Naive thymus-derived CD4-positive, alpha-beta T cell (primary cell): ENCODE results near the gene MCOLN2. TPM values are rescaled to one million over a fixed set of nuclear protein-coding genes. Genes with fewer than 3 reads are reported as not detected.

Source experiments
- ATAC-seq: fragments of 150-1000 bp; cut with Tn5 transposase; 2 replicates; pipeline ENCODE4 v1.10.0; 2021; ENCODE audit warnings: mild to moderate bottlenecking, moderate library complexity
- CTCF ChIA-PET: fragments of 350-600 bp; sonication (Branson Sonifier 250); formaldehyde crosslinking; loops from one replicate; lab custom pipeline; 2021; ENCODE audit warnings: antibody characterized with exemption; lab: Charles Lee
- POLR2A ChIA-PET: fragments of 350-600 bp; sonication (Branson Sonifier 250); formaldehyde crosslinking; loops from one replicate; lab custom pipeline; 2021; ENCODE audit warnings: antibody characterized with exemption, inconsistent platforms; lab: Charles Lee
- DNase-seq, 9 donors: peaks; one replicate each; pipeline versions ENCODE4 v3.0.0 to v3.0.0-alpha.2; 2020 to 2022; ENCODE audit warnings: mixed read lengths in 1 of 9
- H3K27ac ChIP-seq: one replicate; pipeline ENCODE4 v1.7.0; 2013; ENCODE audit warnings: mild to moderate bottlenecking, low read depth, low read length, moderate library complexity
- H3K27me3 ChIP-seq, 2 donors: one replicate each; pipeline ENCODE4 v1.7.0; 2013; ENCODE audit warnings: low read length in 2 of 2, mild to moderate bottlenecking in 2 of 2, moderate library complexity in 2 of 2; ENCODE audit not compliant: control insufficient read depth in 2 of 2, insufficient read depth in 2 of 2
- H3K36me3 ChIP-seq, 3 experiments: 1 replicate in 2 of 3; 2 replicates in 1 of 3; pipeline ENCODE4 v1.7.0; 2013; ENCODE audit warnings: low read length in 3 of 3, mild to moderate bottlenecking in 3 of 3, moderate library complexity in 1 of 3; ENCODE audit not compliant: insufficient read depth in 3 of 3, control insufficient read depth in 2 of 3
- H3K4me1 ChIP-seq, 2 donors: one replicate each; pipeline ENCODE4 v1.7.0; 2013; ENCODE audit warnings: low read length in 2 of 2, mild to moderate bottlenecking in 2 of 2, moderate library complexity in 1 of 2; ENCODE audit not compliant: control insufficient read depth in 2 of 2, insufficient read depth in 2 of 2
- H3K4me3 ChIP-seq: 2 replicates; pipeline ENCODE4 v1.7.0; 2013; ENCODE audit warnings: mild to moderate bottlenecking, low read length
- H3K9me3 ChIP-seq, 3 experiments: 1 replicate in 2 of 3; 2 replicates in 1 of 3; pipeline ENCODE4 v1.7.0; 2013; ENCODE audit warnings: low read length in 3 of 3; ENCODE audit not compliant: control insufficient read depth in 2 of 3
- H3K27ac Mint-ChIP-seq, 9 donors: one replicate each; pipeline ENCODE4 v1.8.0; 2020 to 2022; ENCODE audit warnings: mixed read lengths in 9 of 9, mild to moderate bottlenecking in 8 of 9, moderate library complexity in 5 of 9, inconsistent platforms in 2 of 9
- H3K27me3 Mint-ChIP-seq, 5 donors: one replicate each; pipeline ENCODE4 v1.8.0; 2021 to 2022; ENCODE audit warnings: mixed read lengths in 5 of 5, mild to moderate bottlenecking in 1 of 5
- H3K36me3 Mint-ChIP-seq, 5 donors: one replicate each; pipeline ENCODE4 v1.8.0; 2020 to 2022; ENCODE audit warnings: mixed read lengths in 5 of 5, mild to moderate bottlenecking in 3 of 5, inconsistent platforms in 1 of 5
- H3K4me1 Mint-ChIP-seq, 7 donors: one replicate each; pipeline ENCODE4 v1.8.0; 2020 to 2022; ENCODE audit warnings: mixed read lengths in 7 of 7, mild to moderate bottlenecking in 3 of 7, inconsistent platforms in 1 of 7
- H3K4me3 Mint-ChIP-seq, 10 donors: one replicate each; pipeline ENCODE4 v1.8.0; 2020 to 2022; ENCODE audit warnings: mild to moderate bottlenecking in 10 of 10, mixed read lengths in 10 of 10, moderate library complexity in 6 of 10, inconsistent platforms in 2 of 10
- H3K9me3 Mint-ChIP-seq, 11 donors: one replicate each; pipeline ENCODE4 v1.8.0; 2020 to 2022; ENCODE audit warnings: mixed read lengths in 11 of 11, mild to moderate bottlenecking in 4 of 11, inconsistent platforms in 1 of 11, moderate library complexity in 1 of 11
- intact Hi-C, 2 donors: fragments of 100-400 bp; cut with micrococcal nuclease; formaldehyde crosslinking; loops; one replicate each; pipeline ENCODE4 v1.15.1; 2023
- polyA plus RNA-seq, 2 donors: library from polyadenylated mRNA; unstranded; fragments of 300-500 nt; fragmentation: Illumina TruSeq; gene quantifications; one replicate each; pipeline ENCODE4 v1.2.3, GENCODE V29; 2021
- total RNA-seq, 6 experiments: library from RNA in 5 of 6; stranded (reverse) in 5 of 6; gene quantifications; 1 replicate in 5 of 6; 2 replicates in 1 of 6; pipeline ENCODE4 v1.2.3 and lab custom pipeline; 2021 to 2026

MCOLN2 gene
- 10 to 100 TPM in 2 of 5 experiments, 1 to 10 TPM in 3; 2.5 to 35.7 (median 3.1) TPM for total RNA-seq
- under 1 TPM in 1 of 2 donors, not detected in 1; 0.41 TPM for polyA plus RNA-seq
- 1.7 reads per million, percentile 7 among the genes with 10 or more reads in this experiment for total RNA-seq (lab: John Stamatoyannopoulos, UW)

DNA sequence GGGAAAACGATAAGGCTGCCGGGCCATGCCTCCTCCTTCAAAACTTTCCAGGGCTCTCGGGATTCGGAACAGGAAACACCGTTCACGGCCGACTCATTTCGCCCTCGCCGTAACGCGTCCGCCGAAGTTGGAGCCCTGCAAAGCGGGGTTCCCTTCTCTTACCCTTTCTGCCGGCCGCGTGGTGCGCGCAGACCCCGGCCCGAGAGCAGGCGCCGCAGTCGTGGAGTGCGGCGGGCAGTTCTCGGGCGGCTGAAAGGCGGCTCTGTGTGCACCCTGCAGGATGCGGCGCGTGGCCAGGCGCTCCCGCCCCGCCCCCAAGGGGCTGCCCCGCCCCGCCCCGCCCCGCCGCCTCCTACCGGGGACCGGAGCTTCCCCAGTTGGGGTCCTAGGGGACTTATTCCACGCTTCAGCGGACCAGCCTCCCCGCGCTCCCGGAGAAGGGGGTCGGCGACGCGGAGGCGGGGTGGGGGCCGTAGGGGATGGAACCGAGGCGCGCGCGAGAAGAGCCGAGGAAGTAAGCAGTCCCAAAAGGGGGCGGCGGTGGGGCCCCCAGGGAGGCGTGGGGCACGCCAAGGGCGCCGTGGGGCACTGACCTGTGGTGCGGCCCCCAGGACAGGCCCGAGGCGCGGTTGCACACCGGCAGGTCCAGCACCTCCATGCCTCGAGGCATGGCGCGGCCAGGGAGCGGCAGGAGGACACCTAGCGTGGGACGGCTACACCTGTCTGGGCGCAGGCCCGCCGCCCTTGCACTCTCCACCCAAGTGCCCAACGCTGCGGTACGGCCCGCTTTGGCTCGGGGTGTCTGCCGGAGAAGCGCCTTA lies at the start of gene MCOLN2:
MCOLN2 (minus strand) TSS at position 268 of the 821 bp plus-strand sequence; CDS start at position 27, 241 bp downstream.
- no peak within 1 kb of the TSS for H3K27ac ChIP-seq
- peak; percentile 89 for ATAC-seq
- Mint-ChIP-seq H3K36me3 (peaks cover 0 to 18% (median 0%) of the 10 kb centered on the region in 5 donors), H3K4me1 (peaks cover 13 to 57% (median 16%) of the 10 kb centered on the region in 7 donors), H3K27me3 (peaks cover 28 to 55% (median 35%) of the 10 kb centered on the region in 5 donors), H3K27ac (peak within 1 kb of the TSS in 4 of 9 donors; percentile 33 to 85 (median 66)), H3K9me3 (peaks cover 0 to 3% (median 0%) of the 10 kb centered on the region in 11 donors), H3K4me3 (peak within 1 kb of the TSS; percentile 80 to 95 (median 86))
- H3K27me3 ChIP-seq = peaks cover 0 to 13% of the 10 kb centered on the region in 2 donors
- peak; percentile 7 to 69 (median 37) for DNase-seq
- POLR2A ChIA-PET = no interaction called here
- no peaks in the 10 kb centered on the region for H3K36me3 ChIP-seq
- intact Hi-C loops = loop anchor here (1.0 to 10.0 kb wide), 12 partner anchors 24 to 422 kb away; partner anchors contain the start of genes BCL10 (in 2 of the 2), SYDE2 (in 2 of the 2), C1orf52 (in 1 of the 2) and CTBS (in 1 of the 2)
- peak within 1 kb of the TSS; percentile 77 for H3K4me3 ChIP-seq
- H3K4me1 ChIP-seq = peaks cover 17 to 26% of the 10 kb centered on the region in 2 donors
- CTCF ChIA-PET = interaction anchor here (1.3 kb wide), 1 partner anchor 52 kb away, joined by 4 read pairs; no protein-coding TSS in a partner anchor
- H3K9me3 ChIP-seq = no peaks in the 10 kb centered on the region

- no peaks in the 10 kb centered on the region for H3K36me3 ChIP-seq
- peaks cover 0 to 8% (median 0%) of the 10 kb centered on the region in 5 donors for H3K36me3 Mint-ChIP-seq
- no peak overlapping the region for H3K4me3 Mint-ChIP-seq
- no peak overlapping the region for H3K27ac ChIP-seq
- no peaks in the 10 kb centered on the region for H3K9me3 ChIP-seq
- H3K4me3 ChIP-seq = no peak overlapping the region
- H3K4me1 Mint-ChIP-seq = peaks cover 0 to 7% (median 4%) of the 10 kb centered on the region in 7 donors
- H3K9me3 Mint-ChIP-seq = no peaks in the 10 kb centered on the region
- DNase-seq (no peak), ATAC-seq (no peak)
- intact Hi-C loops = loop anchor here (10.0 kb wide), 2 partner anchors 258 to 538 kb away; partner anchors contain the start of genes GNG5 (in 1 of the 2) and SPATA1 (in 1 of the 2)
- peaks cover 0 to 6% of the 10 kb centered on the region in 2 donors for H3K27me3 ChIP-seq
- H3K27me3 Mint-ChIP-seq = peaks cover 40 to 69% (median 50%) of the 10 kb centered on the region in 5 donors
- POLR2A ChIA-PET = interaction anchor here (0.6 kb wide), 1 partner anchor 1496 kb away, joined by 3 read pairs; no protein-coding TSS in a partner anchor
- CTCF ChIA-PET = interaction anchor here (0.6 to 1.1 kb wide), 3 partner anchors 15 to 212 kb away, joined by 3 read pairs; no protein-coding TSS in a partner anchor
- H3K27ac Mint-ChIP-seq = no peak overlapping the region
- peaks cover 0 to 2% of the 10 kb centered on the region in 2 donors for H3K4me1 ChIP-seq
Observed at GRCh38 chr1:85042413-85042812, 45.5 kb upstream of the MCOLN2 start.

DNA sequence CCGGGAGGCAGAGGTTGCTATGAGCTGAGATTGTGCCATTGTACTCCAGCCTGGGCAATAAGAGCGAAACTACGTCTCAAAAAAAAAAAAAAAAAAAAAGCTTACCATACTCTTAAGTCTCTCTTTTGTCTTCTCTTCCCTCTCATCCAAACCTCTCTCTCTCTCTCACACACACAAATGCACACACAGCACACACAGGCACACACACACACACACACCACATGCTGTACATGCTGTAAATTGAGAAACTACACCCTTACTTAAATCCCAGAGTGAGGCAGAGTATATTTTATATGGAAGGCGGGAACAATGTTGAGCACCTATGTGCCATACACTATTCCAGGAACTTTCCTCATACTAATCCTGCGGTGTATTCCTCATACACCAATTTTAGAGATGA lies 44.9 kb upstream of the MCOLN2 start:
- no peaks in the 10 kb centered on the region for H3K9me3 ChIP-seq
- no peaks in the 10 kb centered on the region for H3K36me3 ChIP-seq
- ChIA-PET POLR2A (interaction anchor here (0.6 kb wide), 1 partner anchor 1496 kb away, joined by 3 read pairs; no protein-coding TSS in a partner anchor), CTCF (interaction anchor here (0.6 to 1.0 kb wide), 2 partner anchors 97 to 213 kb away, joined by 3 read pairs; no protein-coding TSS in a partner anchor)
- H3K4me1 ChIP-seq = no peaks in the 10 kb centered on the region
- H3K36me3 Mint-ChIP-seq = peaks cover 0 to 6% (median 0%) of the 10 kb centered on the region in 5 donors
- H3K27ac ChIP-seq = no peak overlapping the region
- DNase-seq (no peak), ATAC-seq (no peak)
- H3K9me3 Mint-ChIP-seq = no peaks in the 10 kb centered on the region
- no peak overlapping the region for H3K27ac Mint-ChIP-seq
- peaks cover 36 to 63% (median 46%) of the 10 kb centered on the region in 5 donors for H3K27me3 Mint-ChIP-seq
- H3K4me3 Mint-ChIP-seq = no peak overlapping the region
- H3K4me3 ChIP-seq = no peak overlapping the region
- peaks cover 0 to under 1% of the 10 kb centered on the region in 2 donors for H3K27me3 ChIP-seq
- intact Hi-C loops = loop anchor here (10.0 kb wide), 2 partner anchors 257 to 537 kb away; partner anchors contain the start of genes GNG5 (in 1 of the 2) and SPATA1 (in 1 of the 2)
- H3K4me1 Mint-ChIP-seq = peaks cover 0 to under 1% (median 0%) of the 10 kb centered on the region in 7 donors

GRCh38 chr1:85033221-85033620 lies 36.3 kb upstream of the MCOLN2 start:
- Mint-ChIP-seq H3K27me3 (peaks cover 0 to 25% (median 6%) of the 10 kb centered on the region in 5 donors), H3K4me1 (peaks cover 0 to 1% (median 0%) of the 10 kb centered on the region in 7 donors), H3K9me3 (no peaks in the 10 kb centered on the region), H3K4me3 (no peak overlapping the region), H3K36me3 (peaks cover 0 to 3% (median 0%) of the 10 kb centered on the region in 5 donors), H3K27ac (no peak overlapping the region)
- Histone ChIP-seq H3K4me3 (no peak overlapping the region), H3K27ac (no peak overlapping the region), H3K36me3 (no peaks in the 10 kb centered on the region), H3K27me3 (no peaks in the 10 kb centered on the region), H3K9me3 (no peaks in the 10 kb centered on the region), H3K4me1 (no peaks in the 10 kb centered on the region)
- ATAC-seq (no peak), DNase-seq (no peak)
- CTCF ChIA-PET = interaction anchor here (0.6 to 1.2 kb wide), 2 partner anchors 88 to 1360 kb away, joined by 3 to 6 read pairs; no protein-coding TSS in a partner anchor
- intact Hi-C loops = no loop called here
- POLR2A ChIA-PET = no interaction called here

DNA sequence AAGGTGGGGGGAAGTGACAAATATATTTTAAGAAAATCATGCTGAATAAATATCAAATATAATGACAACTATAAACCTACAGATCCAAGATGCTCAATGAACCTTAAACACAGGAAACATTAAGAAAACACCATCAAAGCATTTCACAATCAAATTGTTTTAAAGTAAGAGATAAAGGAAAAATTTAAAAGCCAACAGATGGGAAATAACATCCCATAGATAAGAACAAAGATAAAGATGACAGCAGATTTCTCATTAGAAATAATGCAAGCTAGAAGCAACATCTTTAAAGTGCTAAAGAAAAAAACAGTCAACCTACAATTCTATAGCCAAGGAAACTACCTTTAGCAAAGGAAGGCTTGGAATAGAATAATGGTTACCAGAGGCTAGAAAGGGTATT lies 33.6 kb upstream of the MCOLN2 start:
- Mint-ChIP-seq H3K9me3 (no peaks in the 10 kb centered on the region), H3K4me1 (peaks cover 7 to 13% (median 10%) of the 10 kb centered on the region in 7 donors), H3K36me3 (peaks cover 0 to 3% (median 0%) of the 10 kb centered on the region in 5 donors), H3K27ac (no peak overlapping the region), H3K27me3 (peaks cover 0 to 12% (median 0%) of the 10 kb centered on the region in 5 donors), H3K4me3 (no peak overlapping the region)
- Histone ChIP-seq H3K4me3 (no peak overlapping the region), H3K36me3 (no peaks in the 10 kb centered on the region), H3K9me3 (no peaks in the 10 kb centered on the region), H3K4me1 (peaks cover 0 to 7% of the 10 kb centered on the region in 2 donors), H3K27ac (no peak overlapping the region), H3K27me3 (no peaks in the 10 kb centered on the region)
- ChIA-PET CTCF (interaction anchor here (2.5 kb wide), 1 partner anchor 86 kb away, joined by 11 read pairs; no protein-coding TSS in a partner anchor), POLR2A (no interaction called here)
- ATAC-seq (no peak), DNase-seq (no peak)
- intact Hi-C loops = no loop called here

- peaks cover 7 to 13% (median 10%) of the 10 kb centered on the region in 7 donors for H3K4me1 Mint-ChIP-seq
- no peaks in the 10 kb centered on the region for H3K27me3 ChIP-seq
- DNase-seq (no peak), ATAC-seq (no peak)
- peak overlapping the region in 3 of 9 donors; percentile 80 to 89 (median 83) for H3K27ac Mint-ChIP-seq
- intact Hi-C loops = no loop called here
- H3K27ac ChIP-seq = no peak overlapping the region
- ChIA-PET CTCF (interaction anchor here (0.7 to 3.7 kb wide), 7 partner anchors 9 to 233 kb away, joined by 3 to 105 read pairs (median 3); no protein-coding TSS in a partner anchor), POLR2A (interaction anchor here (0.7 to 1.7 kb wide), 6 partner anchors 83 to 248 kb away, joined by 3 to 34 read pairs (median 4); partner anchors contain the start of genes BCL10 and C1orf52)
- H3K4me1 ChIP-seq = peaks cover 0 to 7% of the 10 kb centered on the region in 2 donors
- H3K36me3 Mint-ChIP-seq = peaks cover 0 to 1% (median 0%) of the 10 kb centered on the region in 5 donors
- H3K4me3 Mint-ChIP-seq = no peak overlapping the region
- no peak overlapping the region for H3K4me3 ChIP-seq
- H3K36me3 ChIP-seq = no peaks in the 10 kb centered on the region
- no peaks in the 10 kb centered on the region for H3K9me3 Mint-ChIP-seq
- peaks cover 0 to 3% (median 0%) of the 10 kb centered on the region in 5 donors for H3K27me3 Mint-ChIP-seq
- no peaks in the 10 kb centered on the region for H3K9me3 ChIP-seq
Observed at GRCh38 chr1:85028151-85028550, 31.2 kb upstream of the MCOLN2 start.
